ENCODE results near the gene NTN4. TPM values are rescaled to one million over a fixed set of nuclear protein-coding genes. Genes with fewer than 3 reads are reported as not detected.
"Not testable (repeated sequence)": the region's sequence is repeated elsewhere in the genome, so short reads cannot be mapped to it uniquely, and the experiment has no call there.

NTN4 gene
- not detected in 2 replicates for total RNA-seq

DNA sequence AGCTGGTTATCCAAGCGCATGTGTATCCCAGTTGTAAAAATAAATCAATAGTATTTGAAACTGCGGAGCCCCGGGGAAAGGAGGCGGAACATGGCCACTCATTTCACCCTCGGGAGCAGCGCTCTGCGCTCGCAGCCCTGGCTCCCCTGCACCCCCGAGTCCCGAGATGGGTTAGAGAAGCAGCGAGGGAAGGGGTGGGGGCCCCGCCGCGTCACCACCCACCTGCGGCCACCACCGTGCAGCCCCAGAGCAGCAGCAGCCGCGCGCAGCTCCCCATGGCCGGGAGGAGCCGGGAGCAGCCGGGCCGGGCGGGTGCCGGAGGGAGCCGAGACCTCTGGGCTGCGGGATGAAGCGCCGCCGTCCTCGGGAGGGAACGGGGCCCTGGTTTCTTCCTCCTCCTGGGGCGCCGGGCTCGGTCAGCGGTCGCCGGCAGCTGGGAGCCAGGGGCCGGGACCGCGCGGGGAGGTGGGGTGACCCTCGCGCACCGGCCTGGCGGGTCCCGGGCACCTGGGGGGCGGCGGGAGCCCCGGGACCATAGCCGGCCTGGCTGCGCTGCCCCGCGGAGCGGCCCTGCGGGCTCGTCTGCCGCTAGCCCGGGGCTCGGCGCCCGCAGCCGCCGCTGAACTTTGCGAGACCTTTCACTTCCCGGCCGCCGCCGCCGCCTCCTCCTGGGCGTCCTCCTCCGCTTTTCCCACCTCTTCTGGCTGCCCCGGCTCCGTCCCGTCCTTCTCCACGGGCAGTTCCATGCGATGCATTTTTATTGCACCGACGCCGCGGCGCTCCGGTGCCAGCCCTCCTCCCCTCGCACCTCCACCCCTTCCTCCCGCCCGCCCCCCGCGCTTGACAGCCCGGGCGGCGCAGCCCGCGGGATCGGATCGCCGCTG is at the start of gene NTN4:
Gene NTN4 (minus strand): TSS at position 732 of the 884 bp plus-strand sequence. CDS start 455 bp downstream, at position 277.
- Mint-ChIP-seq H3K4me1 (peaks cover 10% of the 10 kb centered on the region), H3K27ac (no peak within 1 kb of the TSS), H3K4me3 (peak within 1 kb of the TSS; percentile 84), H3K27me3 (peaks cover 73% of the 10 kb centered on the region), H3K9me3 (no peaks in the 10 kb centered on the region), H3K36me3 (ENCODE audit: low read depth) (no peaks in the 10 kb centered on the region)
- peak; percentile 75 for DNase-seq
- intact Hi-C loops (cut with micrococcal nuclease), result no loop called here

DNA sequence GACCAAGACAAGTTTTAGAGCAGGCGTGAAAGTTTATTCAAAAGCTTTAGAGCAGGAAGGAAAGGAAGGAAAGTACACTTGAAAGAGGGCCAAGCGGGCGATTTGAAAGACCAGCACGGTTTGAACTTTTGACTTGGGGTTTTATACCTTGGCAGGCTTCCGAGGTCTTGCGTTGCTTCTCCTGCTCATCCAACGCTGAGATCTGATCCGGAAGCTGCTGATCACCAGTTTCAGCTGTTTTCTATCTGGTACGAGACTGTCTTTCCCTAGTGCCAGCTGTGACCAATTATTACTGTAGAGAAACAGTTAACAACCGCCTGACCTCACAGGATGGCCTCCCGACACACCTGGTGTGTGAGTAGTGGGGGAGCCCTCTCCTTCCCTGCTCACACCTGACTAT is 47.6 kb upstream of the NTN4 start:
- no peak overlapping the region for H3K27ac Mint-ChIP-seq
- H3K4me3 Mint-ChIP-seq, result no peak overlapping the region
- peaks cover 29% of the 10 kb centered on the region for H3K27me3 Mint-ChIP-seq
- H3K9me3 Mint-ChIP-seq, result no peaks in the 10 kb centered on the region
- peaks cover 2% of the 10 kb centered on the region for H3K4me1 Mint-ChIP-seq
- intact Hi-C loops (cut with micrococcal nuclease), result no loop called here
- H3K36me3 Mint-ChIP-seq (ENCODE audit: low read depth), result no peaks in the 10 kb centered on the region
- DNase-seq, result no peak

DNA sequence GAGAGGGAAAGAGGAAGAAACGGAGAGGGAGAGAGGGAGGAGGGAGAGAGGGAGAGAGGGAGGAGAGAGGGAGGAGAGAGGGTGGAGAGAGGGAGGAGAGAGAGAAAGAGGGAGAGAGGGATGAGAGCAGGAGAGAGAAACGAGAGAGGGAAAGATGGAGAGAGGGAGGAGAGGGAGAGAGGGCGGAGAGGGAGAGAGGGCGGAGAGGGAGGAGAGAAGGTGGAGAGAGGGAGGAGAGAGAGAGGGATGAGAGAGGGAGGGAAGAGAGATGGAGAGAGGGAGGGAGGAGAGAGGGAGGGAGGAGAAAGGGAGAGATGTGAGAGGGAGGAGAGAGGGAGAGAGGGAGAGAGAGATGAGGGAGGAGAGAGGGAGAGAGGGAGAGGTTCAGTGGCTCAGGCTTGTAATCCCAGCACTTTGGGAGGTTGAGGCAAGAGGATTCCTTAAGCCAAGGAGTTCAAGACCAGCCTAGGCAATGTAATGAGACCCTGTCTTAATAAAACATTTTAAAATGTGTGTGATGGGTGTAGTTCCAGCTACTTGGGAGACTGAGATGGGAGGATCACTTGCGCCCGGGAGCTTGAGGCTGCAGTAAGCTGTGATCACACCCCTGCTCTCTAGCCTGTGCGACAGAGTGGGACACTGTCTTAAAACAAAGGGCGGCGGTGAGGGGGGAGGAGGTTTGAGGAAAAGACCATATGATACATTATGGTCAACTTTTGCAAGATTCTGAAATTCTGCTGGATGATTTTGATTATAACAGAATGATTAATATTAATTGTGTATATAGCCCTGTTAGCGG is 46.9 kb upstream of the NTN4 start:
- no peaks in the 10 kb centered on the region for H3K9me3 Mint-ChIP-seq
- H3K4me1 Mint-ChIP-seq, result peaks cover 2% of the 10 kb centered on the region
- DNase-seq, result no peak
- no peak overlapping the region for H3K27ac Mint-ChIP-seq
- intact Hi-C loops (cut with micrococcal nuclease), result no loop called here
- H3K36me3 Mint-ChIP-seq (ENCODE audit: low read depth), result no peaks in the 10 kb centered on the region
- peaks cover 26% of the 10 kb centered on the region for H3K27me3 Mint-ChIP-seq
- H3K4me3 Mint-ChIP-seq, result no peak overlapping the region

DNA sequence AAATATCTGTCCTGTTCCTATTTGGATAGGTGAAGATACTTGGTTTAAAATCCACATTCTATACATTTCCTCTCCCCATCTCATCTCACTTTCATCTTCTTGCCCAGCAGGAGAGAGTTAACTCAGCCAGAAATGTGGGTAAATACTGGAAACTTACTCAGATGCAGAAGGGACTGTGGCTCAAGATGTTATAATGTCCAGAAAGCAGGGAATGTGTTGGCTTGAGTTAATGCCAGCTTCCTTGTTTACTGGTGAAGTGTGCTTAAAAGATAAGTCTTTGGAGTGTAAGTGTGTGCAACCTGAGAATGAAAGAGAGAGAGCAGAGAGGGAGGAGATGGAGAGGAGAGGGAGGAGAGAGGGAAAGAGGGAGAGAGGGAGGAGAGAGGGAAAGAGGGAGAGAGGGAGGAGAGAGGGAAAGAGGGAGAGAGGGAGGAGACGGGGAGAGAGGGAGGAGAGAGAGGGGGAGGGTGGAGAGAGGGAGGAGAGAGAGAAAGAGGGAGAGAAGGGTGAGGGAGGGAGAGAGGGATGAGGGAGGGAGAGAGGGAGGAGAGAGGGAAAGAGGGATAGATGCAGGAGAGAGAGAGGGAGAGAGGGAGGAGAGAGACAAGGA is 46.2 kb upstream of the NTN4 start:
- no peaks in the 10 kb centered on the region for H3K36me3 Mint-ChIP-seq (ENCODE audit: low read depth)
- H3K4me1 Mint-ChIP-seq, result peaks cover 2% of the 10 kb centered on the region
- H3K27me3 Mint-ChIP-seq, result peaks cover 26% of the 10 kb centered on the region
- intact Hi-C loops (cut with micrococcal nuclease), result no loop called here
- no peak overlapping the region for H3K27ac Mint-ChIP-seq
- H3K9me3 Mint-ChIP-seq, result no peaks in the 10 kb centered on the region
- H3K4me3 Mint-ChIP-seq, result no peak overlapping the region
- no peak for DNase-seq

DNA sequence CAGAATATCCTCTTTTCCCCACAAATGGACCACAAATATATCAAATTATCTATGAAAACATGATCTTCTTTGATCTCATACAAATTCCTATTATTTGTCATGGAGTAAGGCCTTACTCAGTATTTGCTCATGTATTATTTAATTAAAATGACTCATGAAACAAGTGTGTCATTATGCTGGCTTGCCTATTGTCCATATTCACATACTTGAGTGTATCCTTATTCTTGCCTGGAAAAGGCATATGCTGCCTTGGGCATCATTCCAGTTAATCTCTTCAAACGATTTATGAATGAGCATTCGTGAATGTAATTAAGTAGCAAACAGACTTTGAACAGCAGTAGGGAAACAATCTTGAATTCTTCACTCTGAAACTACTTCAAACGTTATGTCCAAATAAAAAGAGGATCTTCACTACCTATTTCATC is 45.6 kb upstream of the NTN4 start:
- DNase-seq, result no peak
- Mint-ChIP-seq H3K4me3 (no peak overlapping the region), H3K4me1 (peaks cover 2% of the 10 kb centered on the region), H3K27ac (no peak overlapping the region), H3K36me3 (ENCODE audit: low read depth) (no peaks in the 10 kb centered on the region), H3K9me3 (no peaks in the 10 kb centered on the region), H3K27me3 (peaks cover 27% of the 10 kb centered on the region)
- intact Hi-C loops (cut with micrococcal nuclease), result no loop called here

DNA sequence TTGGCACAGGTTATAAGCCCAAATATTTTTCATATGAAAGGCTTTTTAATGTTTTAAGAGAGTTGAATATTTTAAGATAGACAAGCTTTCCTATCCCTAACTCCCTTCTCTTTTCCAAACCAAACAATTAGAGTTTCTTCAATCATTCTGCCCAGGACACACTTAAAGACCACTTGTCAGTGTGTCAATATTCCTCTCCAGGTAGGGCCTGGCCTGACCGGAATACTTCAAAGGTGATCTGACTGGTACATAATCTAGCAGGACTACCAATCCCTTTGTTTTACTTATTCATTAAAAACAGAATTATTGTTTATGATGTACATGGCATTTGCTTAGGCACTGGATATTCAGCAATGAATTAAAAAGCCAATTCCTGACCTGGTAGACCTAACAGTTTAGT is 44.0 kb upstream of the NTN4 start:
- Mint-ChIP-seq H3K4me1 (peaks cover 2% of the 10 kb centered on the region), H3K36me3 (ENCODE audit: low read depth) (no peaks in the 10 kb centered on the region), H3K27me3 (peaks cover 33% of the 10 kb centered on the region), H3K27ac (no peak overlapping the region), H3K9me3 (no peaks in the 10 kb centered on the region), H3K4me3 (no peak overlapping the region)
- no peak for DNase-seq
- intact Hi-C loops (cut with micrococcal nuclease), result no loop called here

DNA sequence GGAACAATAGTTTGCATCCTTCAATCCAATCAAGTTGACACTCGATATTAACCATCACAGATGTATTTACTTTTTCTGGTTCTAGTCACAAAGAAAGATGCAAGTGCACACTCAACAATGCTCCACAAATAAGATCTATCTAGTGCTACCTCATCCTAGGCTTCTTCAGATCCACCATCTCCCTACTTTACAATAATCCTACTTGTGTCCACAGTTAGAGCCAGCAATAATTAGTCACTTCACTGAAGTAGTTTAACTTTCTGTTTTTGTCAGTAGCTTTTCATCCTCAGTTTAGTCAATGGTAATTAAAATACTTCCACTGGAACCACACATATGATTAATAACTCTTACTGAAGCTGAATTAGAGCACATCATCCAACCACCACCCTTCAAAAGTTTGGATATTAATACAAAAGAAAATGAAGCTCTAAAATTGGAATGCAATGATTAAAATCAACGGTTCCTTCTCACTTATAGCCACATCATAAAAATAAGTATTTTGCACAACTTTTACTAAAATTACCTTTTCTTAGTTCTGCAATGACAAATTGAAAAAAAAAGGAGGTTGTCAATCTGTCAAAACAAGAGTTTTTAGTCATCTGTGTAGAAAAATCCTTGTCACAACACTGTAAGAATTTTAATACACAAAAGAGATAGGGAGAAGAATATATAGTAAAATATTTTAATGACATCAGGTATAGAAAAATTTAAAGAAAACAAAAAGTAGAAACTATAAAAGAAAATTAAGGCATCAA is 39.9 kb upstream of the NTN4 start:
- no peak for DNase-seq
- Mint-ChIP-seq H3K4me3 (no peak overlapping the region), H3K9me3 (no peaks in the 10 kb centered on the region), H3K27ac (no peak overlapping the region), H3K27me3 (peaks cover 25% of the 10 kb centered on the region), H3K4me1 (no peaks in the 10 kb centered on the region), H3K36me3 (ENCODE audit: low read depth) (no peaks in the 10 kb centered on the region)
- intact Hi-C loops (cut with micrococcal nuclease), result no loop called here

DNA sequence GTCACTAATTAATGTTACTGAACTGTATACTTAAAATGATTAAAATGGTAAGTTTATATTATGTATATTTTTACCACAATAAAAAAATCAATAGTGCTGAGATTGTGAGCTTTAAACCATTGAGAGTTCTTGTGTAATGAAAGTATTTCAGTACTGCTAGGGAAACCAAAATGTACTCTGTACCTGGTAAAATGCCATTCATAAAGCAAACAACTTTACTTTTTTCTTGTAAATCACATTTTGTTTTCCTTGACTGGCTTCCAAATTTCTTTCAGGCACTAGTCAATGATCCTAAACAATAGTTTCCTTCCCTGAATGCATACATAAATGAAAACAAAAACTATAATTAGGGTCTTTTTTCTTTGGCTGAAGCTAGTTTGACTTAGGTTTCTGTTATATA is 38.8 kb upstream of the NTN4 start:
- Mint-ChIP-seq H3K9me3 (no peaks in the 10 kb centered on the region), H3K4me1 (no peaks in the 10 kb centered on the region), H3K4me3 (no peak overlapping the region), H3K27me3 (peaks cover 23% of the 10 kb centered on the region), H3K36me3 (ENCODE audit: low read depth) (no peaks in the 10 kb centered on the region), H3K27ac (no peak overlapping the region)
- DNase-seq, result no peak
- intact Hi-C loops (cut with micrococcal nuclease), result no loop called here

DNA sequence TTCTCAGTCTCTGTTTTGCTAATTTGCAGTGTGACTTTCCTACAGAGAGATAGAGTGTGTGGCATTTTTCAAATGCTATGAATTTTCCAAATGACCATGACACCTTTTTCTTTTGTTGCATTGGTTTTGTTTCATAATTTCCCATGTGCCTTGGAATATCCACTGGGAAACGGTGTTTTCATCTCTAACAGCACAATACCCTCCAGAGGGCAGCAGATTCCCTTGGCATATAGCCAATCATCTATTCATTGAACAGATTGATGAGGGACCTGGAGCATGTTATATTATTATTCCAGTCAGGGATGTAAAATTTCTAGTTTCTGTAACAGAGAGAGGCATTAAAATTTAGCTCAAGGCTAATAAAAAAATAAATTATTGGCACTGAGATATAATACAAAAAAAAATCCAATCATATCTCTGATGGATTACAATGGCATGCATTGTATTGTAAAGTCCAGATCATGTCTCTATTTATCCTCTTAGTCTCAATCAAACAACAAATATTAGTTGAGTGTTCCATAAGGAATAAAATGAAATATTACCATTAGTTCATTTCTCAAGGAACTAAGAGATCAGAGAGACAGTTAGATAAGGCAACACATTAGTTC is 29.6 kb upstream of the NTN4 start:
- H3K36me3 Mint-ChIP-seq (ENCODE audit: low read depth), result no peaks in the 10 kb centered on the region
- H3K9me3 Mint-ChIP-seq, result no peaks in the 10 kb centered on the region
- H3K4me1 Mint-ChIP-seq, result no peaks in the 10 kb centered on the region
- H3K27ac Mint-ChIP-seq, result no peak overlapping the region
- H3K4me3 Mint-ChIP-seq, result no peak overlapping the region
- intact Hi-C loops (cut with micrococcal nuclease), result no loop called here
- H3K27me3 Mint-ChIP-seq, result peaks cover 6% of the 10 kb centered on the region
- DNase-seq, result no peak

DNA sequence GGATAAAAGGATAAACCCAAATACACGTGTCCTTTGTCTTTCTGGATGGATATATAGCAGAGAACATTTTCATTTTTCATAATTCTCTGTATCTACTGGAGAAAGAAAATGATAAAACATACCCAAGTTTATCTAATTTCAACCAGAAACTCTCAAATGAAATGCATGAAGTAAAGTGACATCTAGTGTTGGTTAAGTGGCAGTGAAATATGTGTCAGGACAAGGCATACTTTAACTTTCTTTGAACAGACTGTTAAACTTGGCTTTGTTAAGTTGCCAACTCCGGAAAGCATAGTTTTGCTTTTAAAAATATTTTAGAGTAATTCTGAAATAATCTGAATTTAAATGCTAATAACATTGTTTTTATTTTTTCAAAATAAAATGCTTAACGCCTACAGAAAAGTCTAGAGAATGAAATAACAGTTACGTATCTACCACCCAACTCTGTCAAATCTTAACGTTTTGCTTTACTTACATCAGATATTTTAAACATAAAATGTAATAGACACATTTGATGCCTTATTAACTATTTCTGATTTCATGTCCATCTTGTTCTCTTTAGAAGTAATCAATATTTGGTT is 25.2 kb upstream of the NTN4 start:
- Mint-ChIP-seq H3K9me3 (no peaks in the 10 kb centered on the region), H3K4me1 (no peaks in the 10 kb centered on the region), H3K4me3 (no peak overlapping the region), H3K36me3 (ENCODE audit: low read depth) (no peaks in the 10 kb centered on the region), H3K27me3 (peaks cover 15% of the 10 kb centered on the region), H3K27ac (no peak overlapping the region)
- intact Hi-C loops (cut with micrococcal nuclease), result no loop called here
- no peak for DNase-seq

DNA sequence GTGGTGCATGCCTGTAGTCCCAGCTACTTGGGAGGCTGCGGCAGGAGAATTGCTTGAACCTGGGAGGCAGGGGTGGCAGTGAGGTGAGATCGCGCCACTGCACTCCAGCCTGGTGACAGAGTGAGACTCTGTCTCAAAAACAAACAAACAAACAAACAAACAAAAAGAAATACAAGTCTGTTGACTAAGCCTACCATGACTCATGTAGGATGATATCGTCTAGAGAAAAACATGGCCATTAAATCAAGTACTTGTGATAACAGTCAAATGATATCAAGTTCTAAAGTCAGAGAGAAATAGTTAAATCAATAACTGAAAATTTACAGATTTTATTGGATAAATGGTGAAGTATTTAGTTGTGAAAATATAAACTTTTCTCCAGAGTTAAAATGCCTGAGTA is 21.6 kb upstream of the NTN4 start:
- H3K9me3 Mint-ChIP-seq; DNase-seq; intact Hi-C loops (cut with micrococcal nuclease); H3K4me1 Mint-ChIP-seq; H3K36me3 Mint-ChIP-seq (ENCODE audit: low read depth); H3K27ac Mint-ChIP-seq; H3K4me3 Mint-ChIP-seq: not testable (repeated sequence)
- peaks cover 19% of the 10 kb centered on the region for H3K27me3 Mint-ChIP-seq

DNA sequence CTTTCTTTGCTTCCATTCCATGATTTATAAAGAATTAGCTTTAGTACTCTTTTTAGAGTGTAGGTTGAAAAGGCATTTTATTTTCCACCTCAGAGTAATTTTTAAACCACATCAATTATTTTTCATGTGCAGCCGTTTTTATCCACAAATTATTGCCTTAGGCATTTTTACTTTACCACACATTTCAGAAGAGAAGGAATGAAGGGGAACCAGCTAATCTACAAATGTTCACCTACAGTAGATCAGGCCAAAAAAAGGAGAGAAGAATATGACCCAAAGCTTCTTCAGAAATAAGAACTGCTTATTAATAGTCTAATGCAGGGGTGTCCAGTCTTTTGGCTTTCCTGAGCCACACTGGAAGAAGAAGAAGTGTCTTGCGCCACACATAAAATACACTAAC is 19.8 kb upstream of the NTN4 start:
- no peaks in the 10 kb centered on the region for H3K36me3 Mint-ChIP-seq (ENCODE audit: low read depth)
- H3K27me3 Mint-ChIP-seq, result peaks cover 22% of the 10 kb centered on the region
- no peak for DNase-seq
- intact Hi-C loops (cut with micrococcal nuclease), result no loop called here
- no peaks in the 10 kb centered on the region for H3K4me1 Mint-ChIP-seq
- no peak overlapping the region for H3K27ac Mint-ChIP-seq
- no peak overlapping the region for H3K4me3 Mint-ChIP-seq
- no peaks in the 10 kb centered on the region for H3K9me3 Mint-ChIP-seq
